Spleen (tissue), 7 donors: ENCODE results near the gene PCED1A.

ENCODE experiments used
- CTCF ChIP-seq, 11 experiments: fragments of 200-600 bp in 7 of 11; fragments of 450-650 bp in 4 of 11; sonication (generic) in 4 of 11; IDR thresholded peaks in 8 of 11; conservative IDR thresholded peaks in 3 of 11; 1 replicate in 7 of 11; 2 replicates in 4 of 11; pipeline versions ENCODE4 v1.4.0 to v1.8.0; 2016 to 2021; ENCODE audit warnings: antibody characterized with exemption in 11 of 11, inconsistent platforms in 4 of 11, mild to moderate bottlenecking in 1 of 11
- POLR2A ChIP-seq, 3 donors: fragments of 450-650 bp; IDR thresholded peaks; one replicate each; pipeline ENCODE4 v1.5.1; 2017; ENCODE audit warnings: antibody characterized with exemption in 3 of 3, mild to moderate bottlenecking in 1 of 3
- POLR2AphosphoS5 ChIP-seq, 3 donors: sonication (generic); formaldehyde crosslinking; IDR thresholded peaks; one replicate each; pipeline ENCODE4 v1.5.1; 2017; ENCODE audit warnings: antibody characterized with exemption in 3 of 3
- donor health status: DM: no; HTN: no; CAD: no; lungs with moderate emphysema.
- donor health status: DM: no; HTN: no; CAD: no.
- donor health status: DM: no; HTN: no; CAD: no.

- TF ChIP-seq CTCF (IDR thresholded peaks at IDR 0.05 in 8 of 11, conservative IDR thresholded peaks at IDR 0.05 in 3 of 11), result no peak
- TF ChIP-seq POLR2A (IDR thresholded peaks at IDR 0.05), result no peak
- TF ChIP-seq POLR2AphosphoS5 (IDR thresholded peaks at IDR 0.05), result no peak
Measured at GRCh38 chr20:2805689-2806350, 34.6 kb downstream of the PCED1A start.
